HepG2 (cell line): Measurements from ENCODE around the gene PLA2G4F. TPM values are rescaled to one million over a fixed set of nuclear protein-coding genes. Genes with fewer than 3 reads are reported as not detected.
A peak's percentile ranks its signal among the peaks of the same experiment; 100 is the strongest.

ENCODE experiments used
- FOSL2 ChIP-seq: sonication (generic); formaldehyde crosslinking; IDR thresholded peaks from 2 replicates; pipeline ENCODE4 v1.4.0; 2020; ENCODE audit warnings: missing genetic modification reagents
- GABPB1 ChIP-seq: IDR thresholded peaks from 2 replicates; pipeline ENCODE4 v1.6.1; 2016; ENCODE audit warnings: mild to moderate bottlenecking, missing genetic modification reagents, moderate library complexity, missing compliant biosample characterization
- KLF16 ChIP-seq, 2 experiments: sonication (generic) in 1 of 2; formaldehyde crosslinking in 1 of 2; IDR thresholded peaks; 2 replicates each; pipeline versions ENCODE4 v1.6.1 to v1.8.0; 2016 to 2023; ENCODE audit warnings: missing genetic modification reagents in 2 of 2, missing compliant biosample characterization in 1 of 2
- MXI1 ChIP-seq: IDR thresholded peaks from 3 replicates; pipeline ENCODE4 v1.6.1; 2012; ENCODE audit warnings: low read depth, low read length, inconsistent platforms, borderline replicate concordance
- NPAS2 ChIP-seq: sonication (generic); formaldehyde crosslinking; IDR thresholded peaks from 2 replicates; pipeline ENCODE4 v1.8.0; 2022; ENCODE audit warnings: mild to moderate bottlenecking, missing genetic modification reagents, borderline replicate concordance
- RBFOX2 ChIP-seq: fragments of 200-400 bp; formaldehyde crosslinking; IDR thresholded peaks from 2 replicates; pipeline ENCODE4 v1.6.1; 2017; ENCODE audit warnings: low read depth, mild to moderate bottlenecking, low read length
- REL ChIP-seq: sonication (generic); formaldehyde crosslinking; conservative IDR thresholded peaks from 2 replicates; pipeline ENCODE4 v1.8.0; 2022; ENCODE audit warnings: mild to moderate bottlenecking, missing genetic modification reagents, moderate library complexity
- SSRP1 ChIP-seq: IDR thresholded peaks from 2 replicates; pipeline ENCODE4 v1.6.1; 2016; ENCODE audit warnings: control low read depth
- ZNF142 ChIP-seq: sonication (generic); formaldehyde crosslinking; IDR thresholded peaks from 2 replicates; pipeline ENCODE4 v1.4.0; 2020; ENCODE audit warnings: missing genetic modification reagents
- ZNF33B ChIP-seq: sonication (generic); formaldehyde crosslinking; IDR thresholded peaks from 2 replicates; pipeline ENCODE4 v1.5.1; 2020; ENCODE audit warnings: mild to moderate bottlenecking, missing genetic modification reagents
- ZNF501 ChIP-seq: sonication (generic); formaldehyde crosslinking; IDR thresholded peaks from 2 replicates; pipeline ENCODE4 v1.5.1; 2020; ENCODE audit warnings: mild to moderate bottlenecking, moderate library complexity, missing genetic modification reagents
- ZNF552 ChIP-seq: sonication (generic); formaldehyde crosslinking; IDR thresholded peaks from 2 replicates; pipeline ENCODE4 v1.9.0; 2022; ENCODE audit warnings: missing genetic modification reagents, mild to moderate bottlenecking, borderline replicate concordance
- ZNF746 ChIP-seq: sonication (generic); formaldehyde crosslinking; IDR thresholded peaks from 2 replicates; pipeline ENCODE4 v1.8.0; 2022; ENCODE audit warnings: mild to moderate bottlenecking, missing genetic modification reagents
- polyA plus RNA-seq, 8 experiments: library from polyadenylated mRNA; depleted of rRNA in 3 of 8; stranded (reverse) in 7 of 8; unstranded in 1 of 8; fragments of >200 nt; fragmentation: Illumina TruSeq in 4 of 8; extraction: Trizol in 4 of 8; gene quantifications; 2 replicates each; pipeline versions ENCODE4 v1.2.1 to v1.2.3, GENCODE V29; 2011 to 2016; ENCODE audit warnings: low read depth in 4 of 8, missing spikeins in 1 of 8, mixed read lengths in 1 of 8; ENCODE audit not compliant: insufficient read depth in 1 of 8
- total RNA-seq, 5 experiments: library from RNA; depleted of rRNA; stranded (reverse); fragments of >200 nt; fragmentation: Illumina TruSeq; extraction: Trizol; gene quantifications; 2 replicates each; pipeline ENCODE4 v1.2.3, GENCODE V29; 2016; ENCODE audit warnings: low read depth in 1 of 5
- TF ChIP-seq, protein P1 (sequence below): sonication (generic); formaldehyde crosslinking; conservative IDR thresholded peaks from 2 replicates; pipeline ENCODE4 v1.4.0; 2020; ENCODE audit warnings: mild to moderate bottlenecking, missing genetic modification reagents, moderate library complexity

PLA2G4F gene
- total and polyA plus RNA-seq, 2 of the 13 experiments (the other 11 are each of a cell fraction or from before 2014, with no cell fraction given), result 0.07 TPM; not detected in 1

DNA sequence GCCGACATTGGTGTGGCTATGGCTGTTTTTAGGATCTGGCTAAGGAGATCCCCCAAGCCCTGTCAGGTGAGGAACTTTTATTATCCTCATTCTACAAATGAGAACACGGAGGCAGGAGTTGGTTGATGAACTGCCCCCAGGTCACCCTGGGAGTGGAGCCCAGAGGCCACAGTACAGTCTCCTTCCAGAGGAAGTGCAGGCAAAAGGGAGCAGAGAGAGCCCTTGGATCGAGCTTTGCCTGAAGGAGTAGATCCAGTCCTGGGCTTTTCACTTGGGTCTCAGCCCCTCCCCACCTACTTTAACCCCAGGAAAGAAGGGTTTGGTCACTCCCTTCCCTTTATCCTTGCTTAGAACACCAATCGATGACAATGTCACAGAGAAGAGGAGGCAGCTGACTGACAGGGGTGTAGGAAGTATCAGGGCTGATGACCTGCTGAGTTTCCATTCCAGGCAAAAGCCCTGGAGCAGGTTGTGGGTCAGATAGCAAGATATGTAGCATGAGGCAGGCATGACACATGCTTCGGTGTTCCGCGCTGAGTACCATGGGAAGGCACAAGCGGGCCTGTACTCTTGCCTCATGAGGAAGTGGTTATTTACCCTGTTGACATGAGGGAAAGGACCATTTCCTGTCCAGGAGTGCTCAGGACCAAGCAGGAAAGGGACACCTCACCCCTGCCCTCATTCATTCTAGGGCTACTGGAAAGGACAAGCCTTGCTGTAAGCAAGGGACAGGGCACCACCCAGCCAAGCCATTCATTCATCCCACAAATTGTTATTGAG is 56.2 kb downstream of the PLA2G4F start (continued):
- TF ChIP-seq SSRP1 (CRISPR knock-in tag), result no peak
- no peak for TF ChIP-seq RBFOX2
- 0 out of 2 replicates have a peak, but pooled peaks have one; percentile 20 for TF ChIP-seq ZNF501
- TF ChIP-seq ZNF33B (CRISPR knock-in tag), result no peak
- no peak for TF ChIP-seq KLF16 (CRISPR knock-in tag; IDR thresholded peaks at IDR 0.05)
- TF ChIP-seq ZNF746 (CRISPR knock-in tag), result no peak
- peak; percentile 50 for TF ChIP-seq FOSL2 (CRISPR knock-in tag)
- TF ChIP-seq GABPB1 (CRISPR knock-in tag), result peak; percentile 63
- no peak for TF ChIP-seq NPAS2 (CRISPR knock-in tag)
- no peak for TF ChIP-seq REL (CRISPR knock-in tag)
- TF ChIP-seq, protein P1, sequence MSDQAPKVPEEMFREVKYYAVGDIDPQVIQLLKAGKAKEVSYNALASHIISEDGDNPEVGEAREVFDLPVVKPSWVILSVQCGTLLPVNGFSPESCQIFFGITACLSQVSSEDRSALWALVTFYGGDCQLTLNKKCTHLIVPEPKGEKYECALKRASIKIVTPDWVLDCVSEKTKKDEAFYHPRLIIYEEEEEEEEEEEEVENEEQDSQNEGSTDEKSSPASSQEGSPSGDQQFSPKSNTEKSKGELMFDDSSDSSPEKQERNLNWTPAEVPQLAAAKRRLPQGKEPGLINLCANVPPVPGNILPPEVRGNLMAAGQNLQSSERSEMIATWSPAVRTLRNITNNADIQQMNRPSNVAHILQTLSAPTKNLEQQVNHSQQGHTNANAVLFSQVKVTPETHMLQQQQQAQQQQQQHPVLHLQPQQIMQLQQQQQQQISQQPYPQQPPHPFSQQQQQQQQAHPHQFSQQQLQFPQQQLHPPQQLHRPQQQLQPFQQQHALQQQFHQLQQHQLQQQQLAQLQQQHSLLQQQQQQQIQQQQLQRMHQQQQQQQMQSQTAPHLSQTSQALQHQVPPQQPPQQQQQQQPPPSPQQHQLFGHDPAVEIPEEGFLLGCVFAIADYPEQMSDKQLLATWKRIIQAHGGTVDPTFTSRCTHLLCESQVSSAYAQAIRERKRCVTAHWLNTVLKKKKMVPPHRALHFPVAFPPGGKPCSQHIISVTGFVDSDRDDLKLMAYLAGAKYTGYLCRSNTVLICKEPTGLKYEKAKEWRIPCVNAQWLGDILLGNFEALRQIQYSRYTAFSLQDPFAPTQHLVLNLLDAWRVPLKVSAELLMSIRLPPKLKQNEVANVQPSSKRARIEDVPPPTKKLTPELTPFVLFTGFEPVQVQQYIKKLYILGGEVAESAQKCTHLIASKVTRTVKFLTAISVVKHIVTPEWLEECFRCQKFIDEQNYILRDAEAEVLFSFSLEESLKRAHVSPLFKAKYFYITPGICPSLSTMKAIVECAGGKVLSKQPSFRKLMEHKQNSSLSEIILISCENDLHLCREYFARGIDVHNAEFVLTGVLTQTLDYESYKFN (CRISPR knock-in tag), result 0 out of 2 replicates have a peak, but pooled peaks have one; percentile 12
- 0 out of 3 replicates have a peak, but pooled peaks have one; percentile 14 for TF ChIP-seq MXI1
- TF ChIP-seq ZNF142 (CRISPR knock-in tag), result no peak
- no peak for TF ChIP-seq ZNF552 (CRISPR knock-in tag)
